ENCODE results near the gene ST3GAL4.

DNA sequence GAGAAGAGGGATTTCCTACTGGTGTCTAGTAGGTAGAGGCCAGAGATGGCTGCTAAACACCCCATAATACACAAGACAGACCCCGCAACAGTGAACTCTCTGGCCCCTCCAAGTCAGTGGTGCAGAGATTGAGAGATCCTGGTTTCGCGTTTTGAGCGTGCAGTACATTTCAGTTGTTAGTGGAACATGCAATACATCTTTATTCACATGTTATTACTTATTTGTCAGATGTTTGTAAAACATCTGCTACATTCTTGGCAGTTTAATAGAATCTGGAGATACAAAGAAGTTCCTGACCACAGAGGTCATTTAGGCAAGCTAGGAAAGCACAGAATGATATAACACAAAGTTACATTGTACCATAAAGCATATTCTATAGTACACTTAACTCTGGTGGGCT, 41.5 kb downstream of the ST3GAL4 start:
- TF ChIP-seq TAF1 (IDR thresholded peaks at IDR 0.05; ENCODE audit: borderline replicate concordance, insufficient read depth, low read length) = no peak
- TF ChIP-seq POLR2AphosphoS5 (IDR thresholded peaks at IDR 0.05; ENCODE audit: low read depth, low read length) = no peak
- TF ChIP-seq, protein P1, sequence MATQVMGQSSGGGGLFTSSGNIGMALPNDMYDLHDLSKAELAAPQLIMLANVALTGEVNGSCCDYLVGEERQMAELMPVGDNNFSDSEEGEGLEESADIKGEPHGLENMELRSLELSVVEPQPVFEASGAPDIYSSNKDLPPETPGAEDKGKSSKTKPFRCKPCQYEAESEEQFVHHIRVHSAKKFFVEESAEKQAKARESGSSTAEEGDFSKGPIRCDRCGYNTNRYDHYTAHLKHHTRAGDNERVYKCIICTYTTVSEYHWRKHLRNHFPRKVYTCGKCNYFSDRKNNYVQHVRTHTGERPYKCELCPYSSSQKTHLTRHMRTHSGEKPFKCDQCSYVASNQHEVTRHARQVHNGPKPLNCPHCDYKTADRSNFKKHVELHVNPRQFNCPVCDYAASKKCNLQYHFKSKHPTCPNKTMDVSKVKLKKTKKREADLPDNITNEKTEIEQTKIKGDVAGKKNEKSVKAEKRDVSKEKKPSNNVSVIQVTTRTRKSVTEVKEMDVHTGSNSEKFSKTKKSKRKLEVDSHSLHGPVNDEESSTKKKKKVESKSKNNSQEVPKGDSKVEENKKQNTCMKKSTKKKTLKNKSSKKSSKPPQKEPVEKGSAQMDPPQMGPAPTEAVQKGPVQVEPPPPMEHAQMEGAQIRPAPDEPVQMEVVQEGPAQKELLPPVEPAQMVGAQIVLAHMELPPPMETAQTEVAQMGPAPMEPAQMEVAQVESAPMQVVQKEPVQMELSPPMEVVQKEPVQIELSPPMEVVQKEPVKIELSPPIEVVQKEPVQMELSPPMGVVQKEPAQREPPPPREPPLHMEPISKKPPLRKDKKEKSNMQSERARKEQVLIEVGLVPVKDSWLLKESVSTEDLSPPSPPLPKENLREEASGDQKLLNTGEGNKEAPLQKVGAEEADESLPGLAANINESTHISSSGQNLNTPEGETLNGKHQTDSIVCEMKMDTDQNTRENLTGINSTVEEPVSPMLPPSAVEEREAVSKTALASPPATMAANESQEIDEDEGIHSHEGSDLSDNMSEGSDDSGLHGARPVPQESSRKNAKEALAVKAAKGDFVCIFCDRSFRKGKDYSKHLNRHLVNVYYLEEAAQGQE (IDR thresholded peaks at IDR 0.05; ENCODE audit: insufficient read depth in 1 of 2, low read depth in 2 of 2, low read length in 2 of 2) = no peak
- TF ChIP-seq FOXP2 (optimal IDR thresholded peaks at IDR 0.05; ENCODE audit: borderline replicate concordance, extremely low read depth, extremely low read length, insufficient read depth) = no peak

Data from PFSK-1 (cell line).